H1 (cell line): ENCODE results near the gene NLN. TPM values are rescaled to one million over a fixed set of nuclear protein-coding genes. Genes with fewer than 3 reads are reported as not detected.

Experiments used
- CTCF ChIA-PET: fragments of 300-600 bp; sonication (Branson Sonifier 250); formaldehyde crosslinking; loops from one replicate; lab custom pipeline; 2021; ENCODE audit not compliant: partially characterized antibody; lab: Charles Lee
- POLR2A ChIA-PET: fragments of 300-600 bp; sonication (Branson Sonifier 250); formaldehyde crosslinking; loops from one replicate; lab custom pipeline; 2021; ENCODE audit warnings: inconsistent platforms; ENCODE audit not compliant: partially characterized antibody; lab: Charles Lee
- DNase-seq, 2 experiments: peaks; one replicate each; pipeline versions ENCODE4 v3.0.0 to v3.0.0-alpha.2; 2010 to 2022; ENCODE audit warnings: low spot score in 2 of 2, low read depth in 1 of 2, mixed read lengths in 1 of 2
- FAIRE-seq: peaks from 2 replicates; lab custom pipeline; 2011; peaks lifted over from hg19 to GRCh38; lab: Jason Lieb, UNC
- H2AFZ ChIP-seq: 2 replicates; pipeline ENCODE4 v1.8.1; 2012; ENCODE audit warnings: low read length, inconsistent platforms
- H2AK5ac ChIP-seq: 2 replicates; pipeline ENCODE4 v1.6.1; 2013; ENCODE audit warnings: low read depth, low read length
- H2BK120ac ChIP-seq: replicated peaks from 2 replicates; pipeline ENCODE3; 2013; ENCODE audit warnings: low read depth, low read length, inconsistent platforms
- H2BK12ac ChIP-seq: 2 replicates; pipeline ENCODE4 v1.6.1; 2013; ENCODE audit warnings: low read depth, low read length
- H2BK15ac ChIP-seq: 2 replicates; pipeline ENCODE4 v1.6.1; 2013; ENCODE audit warnings: low read length
- H2BK20ac ChIP-seq: 2 replicates; pipeline ENCODE4 v1.6.1; 2013; ENCODE audit warnings: low read length
- H2BK5ac ChIP-seq: 2 replicates; pipeline ENCODE4 v1.6.1; 2013; ENCODE audit warnings: low read depth, low read length
- H3K14ac ChIP-seq: 2 replicates; pipeline ENCODE4 v1.6.1; 2013; ENCODE audit warnings: inconsistent platforms; ENCODE audit not compliant: insufficient read length
- H3K18ac ChIP-seq: 2 replicates; pipeline ENCODE4 v1.6.1; 2013; ENCODE audit warnings: low read length; ENCODE audit errors: extremely low read depth
- H3K23ac ChIP-seq: 2 replicates; pipeline ENCODE4 v1.6.1; 2013; ENCODE audit warnings: inconsistent platforms; ENCODE audit not compliant: insufficient read length
- H3K23me2 ChIP-seq: 2 replicates; pipeline ENCODE4 v1.6.1; 2013; ENCODE audit warnings: low read depth, low read length
- H3K27ac ChIP-seq: 2 replicates; pipeline ENCODE4 v1.6.1; 2011; ENCODE audit warnings: low read depth, low read length, inconsistent platforms
- H3K27me3 ChIP-seq, 4 experiments: replicated peaks in 1 of 4; 1 replicate in 1 of 4; 2 replicates in 3 of 4; pipeline versions ENCODE4 v1.6.1 to v1.8.1; 2011 to 2013; ENCODE audit warnings: low read length in 3 of 4, mild to moderate bottlenecking in 3 of 4, inconsistent platforms in 2 of 4, mixed read lengths in 2 of 4, moderate library complexity in 1 of 4; ENCODE audit not compliant: control insufficient read depth in 3 of 4, insufficient read depth in 3 of 4; ENCODE audit errors: extremely low read depth in 1 of 4
- H3K36me3 ChIP-seq, 4 experiments: 2 replicates each; pipeline versions ENCODE4 v1.6.1 to v1.8.1; 2011 to 2013; ENCODE audit warnings: mild to moderate bottlenecking in 4 of 4, low read length in 3 of 4, moderate library complexity in 2 of 4, control low read depth in 1 of 4, inconsistent platforms in 1 of 4; ENCODE audit not compliant: insufficient read depth in 4 of 4, control insufficient read depth in 2 of 4
- H3K4ac ChIP-seq: replicated peaks from 2 replicates; pipeline ENCODE3; 2013; ENCODE audit warnings: low read length, low read depth, mixed read lengths, inconsistent platforms; ENCODE audit not compliant: insufficient read length
- H3K4me1 ChIP-seq, 4 experiments: replicated peaks in 1 of 4; 1 replicate in 1 of 4; 2 replicates in 3 of 4; pipeline versions ENCODE4 v1.6.1 to v1.8.1; 2011 to 2013; ENCODE audit warnings: low read length in 3 of 4, inconsistent platforms in 2 of 4, mixed read lengths in 1 of 4; ENCODE audit not compliant: insufficient read depth in 4 of 4, control insufficient read depth in 3 of 4
- H3K4me2 ChIP-seq, 2 experiments: 2 replicates each; pipeline versions ENCODE4 v1.6.1 to v1.8.1; 2011 to 2013; ENCODE audit warnings: low read depth in 2 of 2, low read length in 2 of 2, control low read depth in 1 of 2, inconsistent platforms in 1 of 2, mild to moderate bottlenecking in 1 of 2; ENCODE audit not compliant: insufficient read depth in 1 of 2
- H3K4me3 ChIP-seq, 4 experiments: fragments of 200-600, 300-600 bp in 1 of 4; sonication (generic), shearing (Covaris generic), sonication (Bioruptor Twin) in 1 of 4; 2 replicates each; pipeline versions ENCODE4 v1.5.1 to v1.8.1; 2011 to 2016; ENCODE audit warnings: low read length in 4 of 4, low read depth in 3 of 4, control low read depth in 2 of 4, inconsistent platforms in 2 of 4, mild to moderate bottlenecking in 2 of 4, mixed read lengths in 1 of 4, moderate library complexity in 1 of 4; ENCODE audit not compliant: insufficient read depth in 2 of 4; ENCODE audit errors: extremely low read depth in 1 of 4
- H3K56ac ChIP-seq: replicated peaks from 2 replicates; pipeline ENCODE3; 2013; ENCODE audit warnings: low read depth, mild to moderate bottlenecking, mixed read lengths, low read length, inconsistent platforms; ENCODE audit not compliant: insufficient read length
- H3K79me1 ChIP-seq: 2 replicates; pipeline ENCODE4 v1.6.1; 2013; ENCODE audit warnings: low read depth, low read length, control low read depth
- H3K79me2 ChIP-seq, 2 experiments: 2 replicates each; pipeline versions ENCODE4 v1.6.1 to v1.8.1; 2012 to 2013; ENCODE audit warnings: low read length in 2 of 2, mild to moderate bottlenecking in 2 of 2, inconsistent platforms in 1 of 2; ENCODE audit not compliant: insufficient read depth in 2 of 2, control insufficient read depth in 1 of 2
- H3K9ac ChIP-seq, 4 experiments: replicated peaks in 1 of 4; 1 replicate in 1 of 4; 2 replicates in 3 of 4; pipeline versions ENCODE4 v1.6.1 to v1.8.1; 2011 to 2013; ENCODE audit warnings: low read depth in 3 of 4, low read length in 3 of 4, control low read depth in 2 of 4, mild to moderate bottlenecking in 2 of 4, moderate library complexity in 2 of 4, inconsistent platforms in 1 of 4; ENCODE audit errors: extremely low read depth in 1 of 4
- H3K9me3 ChIP-seq, 2 experiments: 2 replicates each; pipeline versions ENCODE4 v1.6.1 to v1.8.1; 2012 to 2013; ENCODE audit warnings: mild to moderate bottlenecking in 2 of 2, moderate library complexity in 2 of 2, control low read depth in 1 of 2, inconsistent platforms in 1 of 2, low read depth in 1 of 2, low read length in 1 of 2, mixed read lengths in 1 of 2; ENCODE audit not compliant: insufficient read depth in 2 of 2
- H4K20me1 ChIP-seq, 2 experiments: replicated peaks in 1 of 2; 2 replicates each; pipeline versions ENCODE3 to v1.8.1; 2011 to 2013; ENCODE audit warnings: inconsistent platforms in 2 of 2, low read length in 2 of 2, mild to moderate bottlenecking in 1 of 2; ENCODE audit not compliant: insufficient read depth in 2 of 2, control insufficient read depth in 1 of 2
- H4K5ac ChIP-seq: 2 replicates; pipeline ENCODE4 v1.6.1; 2013; ENCODE audit warnings: low read length, low read depth, mixed read lengths, inconsistent platforms; ENCODE audit not compliant: insufficient read length
- H4K8ac ChIP-seq: 2 replicates; pipeline ENCODE4 v1.8.0; 2013; ENCODE audit warnings: mild to moderate bottlenecking, moderate library complexity, low read length, inconsistent platforms; ENCODE audit not compliant: insufficient read depth; ENCODE audit errors: extremely low read depth
- H4K91ac ChIP-seq: replicated peaks from 2 replicates; pipeline ENCODE3; 2013; ENCODE audit warnings: low read length, mixed read lengths, inconsistent platforms; ENCODE audit not compliant: insufficient read length
- CEBPB ChIP-seq: IDR thresholded peaks from 2 replicates; pipeline ENCODE4 v1.6.1; 2012; ENCODE audit warnings: low read depth, low read length
- HDAC2 ChIP-seq, 2 experiments: fragments of 300-600 bp in 1 of 2; sonication (generic) in 1 of 2; IDR thresholded peaks; 2 replicates each; pipeline ENCODE4 v1.6.1; 2011 to 2012; ENCODE audit warnings: low read depth in 2 of 2, low read length in 2 of 2, mild to moderate bottlenecking in 2 of 2, moderate library complexity in 2 of 2, borderline replicate concordance in 1 of 2, inconsistent platforms in 1 of 2
- MAFK ChIP-seq: IDR thresholded peaks from 2 replicates; pipeline ENCODE4 v1.6.1; 2012; ENCODE audit warnings: low read depth, mild to moderate bottlenecking, improper control_type of control experiment, low read length
- PHF8 ChIP-seq: fragments of 200-600 bp; sonication (generic); conservative IDR thresholded peaks from 2 replicates; pipeline ENCODE4 v1.7.1; 2012; ENCODE audit warnings: low read depth, mild to moderate bottlenecking, inconsistent platforms, low read length, moderate library complexity
- TBP ChIP-seq: IDR thresholded peaks from 2 replicates; pipeline ENCODE4 v1.6.1; 2011; ENCODE audit warnings: low read depth, low read length, improper control_type of control experiment
- TCF12 ChIP-seq: IDR thresholded peaks from 2 replicates; pipeline ENCODE4 v1.6.1; 2011; ENCODE audit warnings: low read depth, mild to moderate bottlenecking, low read length
- polyA plus RNA-seq, 7 experiments: library from polyadenylated mRNA; depleted of rRNA in 3 of 7; stranded (reverse) in 5 of 7; unstranded in 2 of 7; fragments of >200 nt in 5 of 7; fragments of 200-250 nt in 2 of 7; gene quantifications; 1 replicate in 5 of 7; 2 replicates in 1 of 7; 4 replicates in 1 of 7; pipeline versions ENCODE4 v1.2.1 to v1.2.3, GENCODE V29; 2011 to 2013; ENCODE audit warnings: missing spikeins in 2 of 7, mixed read lengths in 2 of 7
- total RNA-seq: library from RNA; stranded (reverse); fragmentation: NEBNext Ultra II Directional; extraction: Animal tissue kit (Norgen Biotek cat#: 25700); gene quantifications from 2 replicates; pipeline ENCODE4 v1.2.1, GENCODE V29; 2021
- TF ChIP-seq, protein P1 (sequence below): IDR thresholded peaks from 2 replicates; pipeline ENCODE4 v1.6.1; 2011; ENCODE audit warnings: low read depth, mild to moderate bottlenecking, low read length; ENCODE audit not compliant: insufficient read depth

NLN gene
- total and polyA plus RNA-seq, 2 of the 8 experiments (the other 6 are each of a cell fraction or from before 2014, with no cell fraction given): 46.7 to 192 TPM

GRCh38 chr5:65739162-65739561 is 17.2 kb downstream of the NLN start:
- H3K79me1 ChIP-seq: 0 out of 2 replicates have a peak, but pooled peaks cover 2% of the 10 kb centered on the region
- H3K27ac ChIP-seq: no peak overlapping the region
- H2AK5ac ChIP-seq: no peak overlapping the region
- H3K4ac ChIP-seq: no peak overlapping the region
- H4K91ac ChIP-seq: no peak overlapping the region
- H2BK15ac ChIP-seq: no peak overlapping the region
- no peak for FAIRE-seq
- no peak overlapping the region for H4K8ac ChIP-seq
- ChIA-PET CTCF (no interaction called here), POLR2A (no interaction called here)
- no peak overlapping the region for H3K4me2 ChIP-seq
- no peaks in the 10 kb centered on the region for H3K36me3 ChIP-seq
- no peak overlapping the region for H4K5ac ChIP-seq
- H4K20me1 ChIP-seq: peaks cover 6 to 7% of the 10 kb centered on the region in 2 experiments
- no peaks in the 10 kb centered on the region for H3K4me1 ChIP-seq
- no peak overlapping the region for H2AFZ ChIP-seq
- no peak overlapping the region for H2BK12ac ChIP-seq
- no peak overlapping the region for H3K4me3 ChIP-seq
- no peak overlapping the region for H2BK5ac ChIP-seq
- no peak overlapping the region for H3K18ac ChIP-seq
- TF ChIP-seq, protein P1, sequence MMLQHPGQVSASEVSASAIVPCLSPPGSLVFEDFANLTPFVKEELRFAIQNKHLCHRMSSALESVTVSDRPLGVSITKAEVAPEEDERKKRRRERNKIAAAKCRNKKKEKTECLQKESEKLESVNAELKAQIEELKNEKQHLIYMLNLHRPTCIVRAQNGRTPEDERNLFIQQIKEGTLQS: no peak
- TF ChIP-seq PHF8: no peak
- TF ChIP-seq HDAC2 (IDR thresholded peaks at IDR 0.05; ENCODE audit: borderline replicate concordance in 1 of 2, low read depth in 2 of 2, low read length in 2 of 2): no peak
- TF ChIP-seq MAFK: no peak
- TF ChIP-seq TCF12: no peak
- TF ChIP-seq TBP: no peak
- no peak for TF ChIP-seq CEBPB
- H3K23ac ChIP-seq: no peak overlapping the region
- H3K56ac ChIP-seq: no peak overlapping the region
- no peak overlapping the region for H3K14ac ChIP-seq
- H3K27me3 ChIP-seq: peaks cover 0 to 1% (median 0%) of the 10 kb centered on the region in 4 experiments; a peak in 1 of 7 replicates
- H3K9me3 ChIP-seq: no peaks in the 10 kb centered on the region
- no peak for DNase-seq
- no peaks in the 10 kb centered on the region for H3K23me2 ChIP-seq
- H2BK120ac ChIP-seq: no peak overlapping the region
- no peak overlapping the region for H2BK20ac ChIP-seq
- no peak overlapping the region for H3K9ac ChIP-seq
- H3K79me2 ChIP-seq: peaks cover 20 to 97% of the 10 kb centered on the region in 2 experiments
